Lower leg skin (tissue), 3 donors: ENCODE measurements around the gene NDUFA1.

ENCODE experiments used
- POLR2A ChIP-seq, 2 donors: fragments of 450-650 bp; IDR thresholded peaks; one replicate each; pipeline ENCODE4 v1.6.1; 2016 to 2017; ENCODE audit warnings: antibody characterized with exemption in 2 of 2, mild to moderate bottlenecking in 1 of 2, moderate library complexity in 1 of 2
- TF ChIP-seq, protein P1 (sequence below), 3 donors: fragments of 450-650 bp; IDR thresholded peaks; one replicate each; pipeline ENCODE4 v1.5.1; 2016; ENCODE audit warnings: antibody characterized with exemption in 3 of 3, mild to moderate bottlenecking in 3 of 3, moderate library complexity in 2 of 3

DNA sequence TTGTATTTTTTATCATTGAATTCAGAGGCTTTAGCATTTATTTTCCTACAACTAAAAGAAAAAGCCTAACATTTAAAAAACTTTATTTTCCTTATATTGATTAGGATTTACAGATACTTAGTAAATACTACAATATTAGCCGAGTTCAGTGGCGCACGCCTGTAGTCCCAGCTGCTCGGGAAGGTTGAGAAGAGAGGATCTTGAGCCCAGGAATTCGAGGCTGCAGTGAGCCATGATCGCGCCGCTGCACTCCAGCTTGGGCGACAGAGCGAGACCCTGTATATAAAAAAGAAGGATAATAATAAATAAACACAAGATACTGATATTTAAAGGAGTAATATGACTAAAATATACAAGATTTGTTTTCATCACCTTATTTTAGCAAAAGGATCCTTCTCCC lies 18.2 kb upstream of the NDUFA1 start:
- TF ChIP-seq, protein P1, sequence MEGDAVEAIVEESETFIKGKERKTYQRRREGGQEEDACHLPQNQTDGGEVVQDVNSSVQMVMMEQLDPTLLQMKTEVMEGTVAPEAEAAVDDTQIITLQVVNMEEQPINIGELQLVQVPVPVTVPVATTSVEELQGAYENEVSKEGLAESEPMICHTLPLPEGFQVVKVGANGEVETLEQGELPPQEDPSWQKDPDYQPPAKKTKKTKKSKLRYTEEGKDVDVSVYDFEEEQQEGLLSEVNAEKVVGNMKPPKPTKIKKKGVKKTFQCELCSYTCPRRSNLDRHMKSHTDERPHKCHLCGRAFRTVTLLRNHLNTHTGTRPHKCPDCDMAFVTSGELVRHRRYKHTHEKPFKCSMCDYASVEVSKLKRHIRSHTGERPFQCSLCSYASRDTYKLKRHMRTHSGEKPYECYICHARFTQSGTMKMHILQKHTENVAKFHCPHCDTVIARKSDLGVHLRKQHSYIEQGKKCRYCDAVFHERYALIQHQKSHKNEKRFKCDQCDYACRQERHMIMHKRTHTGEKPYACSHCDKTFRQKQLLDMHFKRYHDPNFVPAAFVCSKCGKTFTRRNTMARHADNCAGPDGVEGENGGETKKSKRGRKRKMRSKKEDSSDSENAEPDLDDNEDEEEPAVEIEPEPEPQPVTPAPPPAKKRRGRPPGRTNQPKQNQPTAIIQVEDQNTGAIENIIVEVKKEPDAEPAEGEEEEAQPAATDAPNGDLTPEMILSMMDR (IDR thresholded peaks at IDR 0.05), result no peak
- TF ChIP-seq POLR2A (IDR thresholded peaks at IDR 0.05), result no peak
